ENCODE results near the gene DND1.
"Not testable (repeated sequence)": the region's sequence is repeated elsewhere in the genome, so short reads cannot be mapped to it uniquely, and the experiment has no call there.

DND1 gene

DNA sequence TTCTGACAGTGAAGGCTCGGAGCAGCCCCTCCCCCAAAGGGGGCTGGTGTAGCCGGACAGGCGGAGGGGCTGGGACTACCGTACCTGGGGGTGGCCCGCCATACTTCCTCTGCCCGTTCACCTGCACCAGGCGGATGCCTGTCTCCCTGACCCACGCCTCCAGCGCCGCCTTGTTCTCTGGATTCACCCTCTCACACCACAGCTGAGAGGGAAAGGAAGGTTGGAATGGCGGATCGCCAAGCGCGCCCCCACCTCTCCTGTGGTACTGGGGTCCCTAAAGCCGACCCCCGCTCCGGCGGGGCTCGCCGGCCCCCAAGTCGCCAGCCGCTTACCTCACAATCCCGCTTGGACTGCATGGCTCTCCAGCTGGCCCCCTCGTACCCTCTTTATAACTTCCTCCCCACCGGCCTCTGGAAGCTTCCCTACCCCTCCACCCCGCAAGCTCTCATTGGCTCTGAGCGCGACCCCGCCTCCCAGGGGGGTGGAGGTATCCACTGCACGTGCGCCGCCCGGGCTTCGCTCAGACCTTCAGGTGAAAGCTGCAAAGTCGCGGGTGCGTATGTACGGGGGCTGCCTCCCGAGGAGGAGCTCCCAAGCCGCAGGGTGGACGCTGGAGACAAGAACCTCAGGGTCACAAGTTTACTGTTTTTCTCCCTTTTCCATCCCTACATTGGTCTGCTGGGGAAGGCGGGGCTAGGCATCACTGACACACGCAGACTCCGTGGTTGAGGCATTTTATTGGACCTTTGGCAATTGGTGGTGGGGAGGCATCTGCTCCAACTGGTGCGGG is at the start of gene DND1:
DND1 (minus strand) TSS at position 390 of the 790 bp plus-strand sequence; CDS start at position 356, 34 bp downstream.
- TF ChIP-seq, protein P1, sequence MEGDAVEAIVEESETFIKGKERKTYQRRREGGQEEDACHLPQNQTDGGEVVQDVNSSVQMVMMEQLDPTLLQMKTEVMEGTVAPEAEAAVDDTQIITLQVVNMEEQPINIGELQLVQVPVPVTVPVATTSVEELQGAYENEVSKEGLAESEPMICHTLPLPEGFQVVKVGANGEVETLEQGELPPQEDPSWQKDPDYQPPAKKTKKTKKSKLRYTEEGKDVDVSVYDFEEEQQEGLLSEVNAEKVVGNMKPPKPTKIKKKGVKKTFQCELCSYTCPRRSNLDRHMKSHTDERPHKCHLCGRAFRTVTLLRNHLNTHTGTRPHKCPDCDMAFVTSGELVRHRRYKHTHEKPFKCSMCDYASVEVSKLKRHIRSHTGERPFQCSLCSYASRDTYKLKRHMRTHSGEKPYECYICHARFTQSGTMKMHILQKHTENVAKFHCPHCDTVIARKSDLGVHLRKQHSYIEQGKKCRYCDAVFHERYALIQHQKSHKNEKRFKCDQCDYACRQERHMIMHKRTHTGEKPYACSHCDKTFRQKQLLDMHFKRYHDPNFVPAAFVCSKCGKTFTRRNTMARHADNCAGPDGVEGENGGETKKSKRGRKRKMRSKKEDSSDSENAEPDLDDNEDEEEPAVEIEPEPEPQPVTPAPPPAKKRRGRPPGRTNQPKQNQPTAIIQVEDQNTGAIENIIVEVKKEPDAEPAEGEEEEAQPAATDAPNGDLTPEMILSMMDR (IDR thresholded peaks at IDR 0.05; ENCODE audit: extremely low read depth, insufficient read depth, missing control alignments): no peak
- no peak for DNase-seq (ENCODE audit: low spot score)
- in situ Hi-C loops (cut with MboI; ENCODE audit: low pct_unique_long_range_greater_than_20kb, low sequenced_read_pairs, unreplicated experiment): no loop called here

DNA sequence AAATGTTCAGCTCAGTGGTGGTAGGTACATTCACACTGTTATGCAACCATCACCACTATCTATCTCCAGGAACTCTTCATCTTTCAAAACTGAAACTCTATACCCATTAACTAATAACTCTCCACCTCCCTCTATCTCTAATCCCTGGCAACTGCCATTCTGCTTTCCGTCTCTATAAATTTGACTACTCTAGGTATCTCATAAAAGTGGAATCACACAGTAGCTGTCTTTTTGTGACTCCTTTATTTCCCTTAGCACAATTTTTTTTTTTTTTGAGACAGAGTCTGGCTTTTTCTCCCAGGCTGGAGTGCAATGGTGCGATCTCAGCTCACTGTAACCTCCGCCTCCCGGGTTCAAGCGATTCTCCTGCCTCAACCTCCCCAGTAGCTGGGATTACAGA is 48.0 kb upstream of the DND1 start:
- in situ Hi-C loops (cut with MboI; ENCODE audit: low pct_unique_long_range_greater_than_20kb, low sequenced_read_pairs, unreplicated experiment): loop anchor here (10.0 kb wide), 1 partner anchor 357 kb away; the partner anchor contains the start of gene SLC4A9
- DNase-seq (ENCODE audit: low spot score): not testable (repeated sequence)

DNA sequence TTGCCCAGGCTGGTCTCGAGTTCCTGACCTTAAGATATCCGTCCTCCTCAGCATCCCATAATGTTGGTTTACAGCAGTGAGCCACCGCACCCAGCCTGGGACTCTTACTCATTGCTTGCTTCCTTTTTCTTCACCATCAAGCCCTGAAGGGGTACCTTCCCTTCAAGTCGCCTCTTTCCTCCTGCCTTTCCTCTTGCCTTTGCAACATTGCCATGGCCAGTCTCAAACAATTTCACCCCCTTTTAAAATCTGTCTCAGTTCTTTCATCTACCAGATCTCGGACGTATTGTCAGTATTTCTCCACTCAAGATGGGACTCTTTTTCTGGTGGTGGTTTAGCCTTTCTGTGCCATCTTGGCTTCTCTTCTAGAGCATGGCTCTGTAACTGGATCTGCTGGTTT is 47.4 kb upstream of the DND1 start:
- DNase-seq (ENCODE audit: low spot score): not testable (repeated sequence)
- in situ Hi-C loops (cut with MboI; ENCODE audit: low pct_unique_long_range_greater_than_20kb, low sequenced_read_pairs, unreplicated experiment): loop anchor here (10.0 kb wide), 1 partner anchor 356 kb away; the partner anchor contains the start of gene SLC4A9

DNA sequence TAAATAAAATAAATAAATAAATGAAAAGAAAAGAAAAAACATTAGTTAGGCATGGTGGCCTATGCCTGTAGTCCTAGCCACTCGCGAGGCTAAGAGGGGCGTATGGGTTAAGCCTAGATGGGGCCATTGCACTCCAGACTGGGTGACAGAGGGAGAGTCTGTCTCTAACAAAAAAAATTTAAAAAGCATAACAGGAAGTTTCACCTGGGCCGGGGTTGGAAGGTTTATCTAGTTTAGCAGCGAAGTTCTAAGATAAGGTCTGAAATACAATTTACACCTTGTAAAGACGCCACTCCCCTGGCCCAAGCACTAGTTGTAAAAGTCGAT is 44.9 kb upstream of the DND1 start:
- TF ChIP-seq, protein P1 (IDR thresholded peaks at IDR 0.05; ENCODE audit: extremely low read depth, insufficient read depth, missing control alignments): no peak
- no peak for DNase-seq (ENCODE audit: low spot score)
- in situ Hi-C loops (cut with MboI; ENCODE audit: low pct_unique_long_range_greater_than_20kb, low sequenced_read_pairs, unreplicated experiment): no loop called here

DNA sequence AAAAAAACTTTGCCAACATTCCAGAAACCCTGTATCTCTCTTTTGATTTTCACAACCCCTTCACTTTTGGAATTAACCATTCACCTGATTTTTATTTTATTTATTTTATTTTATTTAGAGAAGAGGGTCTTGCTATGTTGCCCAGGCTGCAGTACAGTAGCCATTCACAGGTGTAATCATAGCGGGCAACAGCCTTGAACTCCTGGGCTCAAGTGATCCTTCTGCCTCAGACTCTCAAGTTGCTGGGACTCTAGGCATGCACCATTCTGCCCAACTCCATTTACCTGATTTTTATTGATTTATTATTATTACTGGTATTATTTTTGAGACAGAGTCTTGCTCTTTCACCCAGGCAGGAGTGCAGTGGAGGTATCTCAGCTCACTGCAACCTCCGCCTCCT is 42.9 kb upstream of the DND1 start:
- in situ Hi-C loops (cut with MboI; ENCODE audit: low pct_unique_long_range_greater_than_20kb, low sequenced_read_pairs, unreplicated experiment): not testable (repeated sequence)

DNA sequence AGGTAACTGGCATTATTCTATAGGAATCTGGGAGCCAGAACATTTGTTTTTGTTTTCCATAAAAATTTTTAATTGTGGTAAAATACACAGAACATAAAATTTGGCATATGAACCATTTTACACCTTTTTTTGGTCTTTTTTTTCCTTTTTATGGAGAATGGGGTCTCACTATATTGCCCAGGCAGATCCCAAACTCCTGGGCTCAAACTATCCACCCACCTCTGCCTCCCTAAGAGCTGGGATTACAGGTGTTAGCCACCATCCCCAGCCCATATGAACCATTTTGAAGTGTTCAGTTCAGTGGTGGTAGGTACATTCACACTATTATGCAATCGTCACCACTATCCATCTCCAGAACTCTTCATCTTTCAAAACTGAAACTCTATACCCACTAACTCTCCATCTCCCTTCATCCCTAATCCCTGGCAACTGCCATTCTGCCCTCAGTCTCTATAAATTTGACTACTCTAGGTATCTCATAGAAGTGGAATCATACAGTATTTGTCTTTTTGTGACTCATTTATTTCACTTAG is 40.3 kb upstream of the DND1 start:
- in situ Hi-C loops (cut with MboI; ENCODE audit: low pct_unique_long_range_greater_than_20kb, low sequenced_read_pairs, unreplicated experiment): no loop called here
- TF ChIP-seq, protein P1 (IDR thresholded peaks at IDR 0.05; ENCODE audit: extremely low read depth, insufficient read depth, missing control alignments): no peak
- DNase-seq (ENCODE audit: low spot score): no peak

More for the DNA sequence above, 42.9 kb upstream of the DND1 start:
- DNase-seq (ENCODE audit: low spot score): not testable (repeated sequence)

DNA sequence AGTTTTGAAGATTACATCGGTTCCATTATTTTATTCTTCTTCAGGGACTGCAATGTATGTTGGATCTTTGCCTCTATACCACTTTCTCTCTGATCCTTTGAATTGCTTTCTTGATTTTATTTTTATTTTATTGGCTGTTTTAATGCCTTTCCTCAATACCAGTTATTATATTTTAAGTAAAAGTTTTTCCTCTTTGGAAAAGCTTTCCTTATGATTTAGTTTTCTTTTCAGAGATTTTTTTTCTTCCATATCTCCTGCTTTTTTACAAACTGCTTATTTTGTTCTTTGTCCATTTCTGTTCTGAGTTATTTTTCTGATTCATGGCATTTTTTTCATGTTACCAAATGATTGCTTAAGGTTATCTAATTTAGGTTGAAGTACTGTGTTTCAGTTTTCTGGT is 38.4 kb upstream of the DND1 start:
- in situ Hi-C loops (cut with MboI; ENCODE audit: low pct_unique_long_range_greater_than_20kb, low sequenced_read_pairs, unreplicated experiment): no loop called here
- TF ChIP-seq, protein P1 (IDR thresholded peaks at IDR 0.05; ENCODE audit: extremely low read depth, insufficient read depth, missing control alignments): no peak
- no peak for DNase-seq (ENCODE audit: low spot score)

DNA sequence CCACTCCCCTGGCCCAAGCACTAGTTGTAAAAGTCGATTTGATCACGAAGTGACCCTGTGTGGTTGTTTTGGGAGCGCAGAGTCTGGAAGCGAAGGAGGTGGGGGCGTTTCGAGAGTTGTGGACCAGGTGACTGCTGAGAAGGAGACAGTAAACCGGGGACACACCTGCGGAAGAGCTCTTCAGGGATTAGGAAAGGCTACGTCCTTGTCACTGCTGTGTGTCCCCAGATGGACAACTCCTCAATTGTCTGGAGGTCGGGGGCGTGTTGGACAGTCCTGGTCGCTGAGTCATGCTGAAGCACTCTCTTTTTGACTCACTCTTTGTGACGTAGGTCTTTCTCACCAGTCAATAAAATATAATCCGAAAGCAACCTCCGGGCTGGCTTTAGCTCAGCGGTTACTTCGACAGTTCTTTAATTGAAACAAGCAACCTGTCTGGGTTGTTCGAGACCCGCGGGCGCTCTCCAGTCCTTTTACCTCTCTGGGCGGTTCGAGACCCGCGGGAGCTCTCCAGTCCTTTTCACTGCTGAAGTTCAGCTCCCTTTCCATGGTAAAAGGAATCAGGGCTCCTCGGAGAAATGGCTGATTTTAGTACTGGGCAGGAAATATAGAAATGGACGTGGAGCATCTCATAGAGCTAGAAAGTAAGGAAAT is 37.6 kb upstream of the DND1 start:
- TF ChIP-seq, protein P1 (IDR thresholded peaks at IDR 0.05; ENCODE audit: extremely low read depth, insufficient read depth, missing control alignments): no peak
- peak; percentile 82 for DNase-seq (ENCODE audit: low spot score)
- in situ Hi-C loops (cut with MboI; ENCODE audit: low pct_unique_long_range_greater_than_20kb, low sequenced_read_pairs, unreplicated experiment): no loop called here

DNA sequence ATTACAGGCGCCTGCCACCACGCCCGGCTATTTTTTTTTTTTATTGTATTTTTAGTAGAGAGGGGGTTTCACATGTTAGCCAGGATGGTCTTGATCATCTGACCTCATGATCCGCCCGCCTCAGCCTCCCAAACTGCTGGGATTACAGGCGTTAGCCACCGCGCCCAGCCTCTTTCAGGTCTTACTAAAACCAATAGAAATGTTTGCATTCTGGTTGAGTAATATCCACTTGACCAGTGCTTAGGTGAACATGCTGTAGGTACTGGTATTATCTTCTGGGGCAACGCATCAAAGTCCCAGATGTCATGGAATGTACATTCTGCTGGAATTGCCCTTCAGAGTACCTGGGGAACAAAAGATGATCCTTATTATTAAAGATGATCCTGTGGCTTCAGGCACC is 35.4 kb upstream of the DND1 start:
- in situ Hi-C loops (cut with MboI; ENCODE audit: low pct_unique_long_range_greater_than_20kb, low sequenced_read_pairs, unreplicated experiment): not testable (repeated sequence)

More for the DNA sequence above, 35.4 kb upstream of the DND1 start:
- not testable (repeated sequence) for DNase-seq (ENCODE audit: low spot score)
